HG03520 (cell line): ENCODE results near the gene OGFOD3.
"Not testable (repeated sequence)": the region's sequence is repeated elsewhere in the genome, so short reads cannot be mapped to it uniquely, and the experiment has no call there.

Experiments
- ATAC-seq: cut with Tn5 transposase; IDR thresholded peaks from one replicate; pipeline ENCODE4 v1.9.1; 2021; ENCODE audit warnings: mild to moderate bottlenecking, moderate library complexity; ENCODE audit not compliant: unreplicated experiment

The OGFOD3 gene

GRCh38 chr17:82389379-82389778, 29.0 kb downstream of the OGFOD3 start:
- ATAC-seq, result no peak

- no peak for ATAC-seq
Observed at GRCh38 chr17:82388922-82389283, 29.5 kb downstream of the OGFOD3 start.

- ATAC-seq, result no peak
Observed at GRCh38 chr17:82388223-82388921, 30.0 kb downstream of the OGFOD3 start.

GRCh38 chr17:82387705-82388106, 30.7 kb downstream of the OGFOD3 start:
- ATAC-seq, result no peak

DNA sequence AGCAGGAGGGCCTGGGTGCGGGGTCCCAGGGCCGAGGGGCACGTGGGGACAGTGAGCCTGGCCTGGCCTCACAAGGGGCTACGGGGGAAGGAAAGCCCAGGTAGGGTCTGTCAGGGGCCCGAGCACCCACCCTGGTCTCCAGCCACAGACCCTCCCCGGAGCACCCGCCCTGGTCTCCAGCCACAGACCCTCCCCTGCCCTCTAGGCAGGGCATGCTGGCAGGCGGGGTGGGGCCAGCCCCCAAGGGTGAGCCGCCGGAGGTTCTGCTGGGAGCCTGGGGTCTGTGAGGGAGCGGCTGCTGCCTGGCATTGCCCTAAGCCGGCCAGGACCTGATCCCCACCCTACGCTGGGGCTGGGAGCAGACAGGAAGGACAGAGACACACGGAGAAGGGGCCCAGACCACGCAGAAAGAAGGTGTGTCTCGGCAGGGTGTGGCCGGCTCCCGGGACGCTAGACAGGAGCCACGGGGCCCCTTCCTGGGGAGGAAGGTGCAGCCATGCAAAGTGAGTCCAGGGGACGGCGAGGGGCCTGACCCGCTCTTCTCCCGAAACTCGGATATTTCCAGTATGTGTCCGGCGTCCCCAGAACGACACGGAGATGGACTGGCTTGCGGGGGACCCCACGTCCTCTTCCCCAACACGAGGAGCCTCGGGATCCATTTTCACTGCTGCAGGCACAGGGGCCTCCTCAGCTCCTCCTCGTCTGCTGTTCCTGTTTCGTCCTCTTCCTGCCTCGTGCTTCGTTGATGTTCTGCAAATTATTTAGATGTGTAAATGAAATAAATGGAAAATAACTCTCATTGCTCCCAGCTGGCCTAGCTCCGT, 31.3 kb downstream of the OGFOD3 start:
- no peak for ATAC-seq

DNA sequence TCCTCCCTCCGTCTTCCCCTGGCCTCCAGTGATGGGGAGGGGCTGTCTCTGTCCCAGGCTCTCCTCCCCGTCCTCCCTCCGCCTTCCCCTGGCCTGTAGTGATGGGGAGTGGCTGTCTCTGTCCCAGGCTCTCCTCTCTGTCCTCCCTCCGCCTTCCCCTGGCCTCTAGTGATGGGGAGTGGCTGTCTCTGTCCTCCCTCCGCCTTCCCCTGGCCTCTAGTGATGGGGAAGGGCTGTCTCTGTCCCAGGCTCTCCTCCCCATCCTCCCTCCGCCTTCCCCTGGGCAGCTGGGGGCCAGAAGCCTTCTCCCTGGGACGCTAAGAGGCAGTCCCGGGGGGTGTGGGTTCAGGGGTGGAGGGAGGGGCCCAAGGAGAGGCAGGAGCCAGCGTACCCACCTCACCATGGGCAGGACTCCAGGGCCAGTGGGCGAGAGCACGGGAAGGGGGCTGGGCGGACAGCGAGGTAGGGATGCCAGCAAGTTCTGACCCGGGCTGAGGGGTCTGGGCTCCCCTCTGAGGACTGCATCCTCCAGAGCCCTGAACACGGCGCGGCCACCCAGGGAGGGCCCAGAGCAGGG, 32.0 kb downstream of the OGFOD3 start:
- no peak for ATAC-seq

GRCh38 chr17:82385559-82386254, 32.7 kb downstream of the OGFOD3 start:
- no peak for ATAC-seq

- ATAC-seq, result no peak
Observed at GRCh38 chr17:82384730-82385481, 33.5 kb downstream of the OGFOD3 start.

DNA sequence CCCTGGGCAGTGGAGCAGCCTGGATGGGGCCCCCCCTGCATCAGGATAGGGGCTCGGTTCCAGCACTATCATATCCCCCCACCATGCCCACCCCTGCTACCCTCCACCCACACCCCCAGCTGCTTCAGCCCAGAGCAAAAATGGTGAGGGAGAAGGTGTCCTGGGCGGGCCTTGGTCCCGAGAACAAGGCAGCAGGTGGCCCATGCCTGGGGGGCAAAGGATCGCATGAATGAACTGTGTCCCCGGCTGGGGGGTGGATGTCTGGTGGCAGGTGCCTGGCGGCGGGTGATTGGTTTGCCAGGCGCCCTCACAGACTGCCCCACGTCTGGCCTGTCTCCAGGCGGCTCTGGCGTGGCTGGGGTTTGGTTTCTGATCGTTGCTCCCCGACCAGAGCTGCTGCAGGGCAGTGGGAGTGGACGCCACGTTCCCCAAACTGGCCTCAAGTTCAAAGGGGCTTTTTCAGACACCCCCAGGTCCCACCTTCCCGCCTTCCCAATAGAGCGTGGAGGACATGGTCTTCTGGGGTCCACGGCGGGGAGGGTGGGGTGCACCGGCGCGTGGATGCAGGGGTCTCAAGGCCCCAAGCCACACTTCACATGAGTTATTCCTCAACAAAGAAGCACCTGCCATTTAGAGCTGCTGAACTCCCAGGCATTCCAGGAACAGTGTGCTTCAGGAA, 34.2 kb downstream of the OGFOD3 start:
- no peak for ATAC-seq

- ATAC-seq, result no peak
Observed at GRCh38 chr17:82383411-82383810, 35.0 kb downstream of the OGFOD3 start.

GRCh38 chr17:82382933-82383255, 35.5 kb downstream of the OGFOD3 start:
- ATAC-seq, result no peak

GRCh38 chr17:82382220-82382932, 36.0 kb downstream of the OGFOD3 start:
- not testable (repeated sequence) for ATAC-seq

DNA sequence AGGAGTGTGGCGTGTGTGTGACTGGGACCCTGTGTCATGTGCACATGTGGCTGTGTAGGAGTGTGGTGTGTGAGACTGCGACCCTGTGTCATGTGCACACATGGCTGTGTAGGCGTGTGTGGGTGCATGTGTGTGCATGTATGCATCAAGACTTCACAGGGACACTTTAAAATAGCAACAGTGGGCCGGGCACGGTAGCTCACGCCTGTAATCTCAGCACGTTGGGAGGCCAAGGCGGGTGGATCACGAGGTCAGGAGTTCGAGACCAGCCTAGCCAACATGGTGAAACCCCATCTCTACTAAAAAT, 36.7 kb downstream of the OGFOD3 start:
- not testable (repeated sequence) for ATAC-seq

DNA sequence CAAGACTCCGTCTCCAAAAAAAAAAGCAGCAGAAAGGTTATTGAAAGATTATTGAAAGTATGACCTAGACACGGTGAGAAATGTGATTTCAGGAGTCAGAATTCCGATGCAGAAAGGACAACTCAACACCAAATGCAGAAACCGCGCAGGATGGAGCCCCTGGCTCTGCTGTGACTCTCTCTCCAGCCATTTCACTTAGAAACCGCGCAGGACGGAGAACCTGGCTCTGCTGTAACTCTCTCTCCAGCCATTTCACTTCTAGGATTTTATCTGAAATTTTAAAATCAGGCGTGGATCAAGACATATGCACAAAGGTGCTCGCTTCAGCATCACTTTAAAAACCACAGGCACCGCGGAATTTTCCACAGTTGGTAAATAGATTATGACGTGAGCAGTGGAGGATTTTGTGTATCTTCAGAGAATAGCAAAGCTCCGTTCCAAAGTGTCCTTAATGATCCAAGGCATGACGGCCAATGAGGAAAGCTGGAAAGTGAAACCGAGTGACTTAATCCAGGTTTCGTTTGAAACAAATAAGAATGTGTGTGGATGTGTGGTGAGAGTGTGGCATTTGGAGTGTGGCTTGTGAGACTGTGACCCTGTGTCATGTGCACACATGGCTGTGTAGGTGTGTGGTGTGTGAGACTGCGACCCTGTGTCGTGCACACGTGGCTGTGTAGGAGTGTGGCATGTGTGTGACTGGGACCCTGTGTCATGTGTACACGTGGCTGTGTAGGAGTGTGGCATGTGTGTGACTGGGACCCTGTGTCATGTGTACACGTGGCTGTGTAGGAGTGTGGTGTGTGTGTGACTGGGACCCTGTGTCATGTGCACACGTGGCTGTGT, 37.3 kb downstream of the OGFOD3 start:
- no peak for ATAC-seq

DNA sequence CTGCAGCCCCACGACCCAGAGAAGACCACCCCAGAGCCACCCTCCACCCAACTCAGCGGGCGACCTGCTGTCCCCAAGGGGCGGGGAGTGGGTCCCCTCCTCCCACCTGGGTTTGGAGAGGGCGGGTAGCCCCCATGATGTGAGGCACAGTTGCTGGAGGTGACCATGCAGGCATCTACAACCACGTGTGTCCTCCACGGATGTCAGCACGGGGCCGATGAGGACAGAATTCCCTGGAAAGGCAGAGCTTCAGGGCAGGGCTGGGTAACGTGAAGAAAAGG, 39.7 kb downstream of the OGFOD3 start:
- no peak for ATAC-seq

DNA sequence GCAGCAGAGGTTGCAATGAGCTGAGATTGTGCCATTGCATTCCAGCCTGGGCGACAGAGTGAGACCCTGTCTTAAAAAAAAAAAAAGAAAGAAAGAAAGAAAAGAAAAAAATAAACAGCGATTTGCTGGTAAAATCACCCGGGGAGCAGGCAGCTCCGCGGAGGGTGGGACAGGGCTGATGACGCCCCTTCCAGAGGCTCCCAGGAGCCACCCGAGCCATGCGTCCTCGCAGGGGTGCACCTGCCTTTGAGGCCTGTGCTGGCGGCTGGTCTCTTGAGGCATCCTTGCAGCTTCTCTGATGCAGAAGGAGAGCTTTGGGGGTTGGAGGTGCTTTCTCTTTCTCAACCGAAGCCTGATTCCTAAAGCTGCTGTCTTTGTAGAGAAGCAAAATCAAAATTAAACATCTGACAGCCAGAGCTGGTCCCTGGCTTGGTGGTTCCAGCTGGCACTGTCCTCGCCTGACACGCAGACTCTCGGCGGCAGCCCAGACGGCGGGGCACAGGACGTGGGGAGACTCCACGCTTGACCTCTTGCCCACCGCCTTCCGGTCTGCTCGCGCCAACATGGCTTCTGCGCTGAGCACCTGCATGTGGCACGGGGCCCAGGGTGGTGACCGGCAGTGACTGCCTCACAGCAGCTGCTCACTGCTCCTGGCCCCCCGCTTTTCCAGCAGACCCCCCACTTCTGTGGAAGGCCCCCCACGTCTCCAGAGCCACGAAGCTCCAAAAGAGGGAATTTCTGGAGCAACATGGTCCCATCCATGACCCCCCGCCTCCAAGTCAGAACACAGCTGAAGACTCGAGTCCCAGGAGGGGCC, 40.3 kb downstream of the OGFOD3 start:
- ATAC-seq, result no peak

GRCh38 chr17:82377294-82377693, 41.1 kb downstream of the OGFOD3 start:
- not testable (repeated sequence) for ATAC-seq

DNA sequence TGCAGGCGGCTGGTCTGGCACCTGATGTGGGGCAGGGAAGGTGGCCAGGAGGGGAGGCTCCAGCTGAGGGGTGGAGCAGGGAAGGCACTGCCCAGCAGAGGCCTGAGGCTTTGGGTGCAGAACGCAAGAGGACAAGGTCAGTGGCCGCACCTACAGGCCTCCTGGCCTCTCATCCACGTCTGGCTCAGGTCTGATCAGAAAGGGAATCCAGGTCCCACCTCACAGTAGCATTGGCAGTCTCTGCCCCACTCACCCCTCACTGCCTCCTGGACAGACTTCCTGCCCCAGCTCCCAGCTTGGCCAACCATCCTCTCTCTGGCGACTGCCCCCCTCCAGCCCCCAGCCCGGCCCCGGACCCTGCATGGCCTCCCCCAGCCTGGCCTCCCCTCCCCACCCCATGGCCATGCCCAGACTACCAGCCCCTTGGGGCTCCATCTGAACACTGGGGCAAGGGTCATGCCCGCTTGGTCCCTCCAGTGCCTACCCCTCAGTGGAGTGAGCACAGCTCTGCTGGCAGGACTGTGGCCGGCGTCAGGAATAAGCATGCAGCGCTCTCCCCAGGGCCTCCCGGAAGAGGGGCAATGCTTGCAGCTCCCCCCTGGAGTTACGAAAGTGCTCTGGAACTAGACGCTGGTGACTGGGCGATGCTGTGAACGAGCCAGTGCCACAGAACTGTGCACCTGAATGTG, 42.2 kb downstream of the OGFOD3 start:
- ATAC-seq, result no peak
